Transverse colon (tissue), 4 donors: ENCODE data around the gene KCNK10. TPM values are rescaled to one million over a fixed set of nuclear protein-coding genes. Genes with fewer than 3 reads are reported as not detected.

ENCODE experiments used
- DNase-seq: peaks from one replicate; pipeline ENCODE4 v3.0.0-alpha.2; 2019
- H3K27ac ChIP-seq, 4 donors: fragments of 200-600 bp; sonication (generic); 2 replicates each; pipeline ENCODE4 v1.5.1; 2016 to 2018; ENCODE audit warnings: inconsistent platforms in 4 of 4
- H3K27me3 ChIP-seq: fragments of 200-600 bp; sonication (generic); 2 replicates; pipeline ENCODE4 v1.5.1; 2017; ENCODE audit warnings: inconsistent platforms
- H3K36me3 ChIP-seq, 4 donors: fragments of 200-600 bp; sonication (generic); 2 replicates each; pipeline ENCODE4 v1.5.1; 2017 to 2019; ENCODE audit warnings: inconsistent platforms in 4 of 4
- H3K4me1 ChIP-seq, 4 donors: fragments of 200-600 bp; sonication (generic); 2 replicates each; pipeline ENCODE4 v1.5.1; 2017 to 2020; ENCODE audit warnings: inconsistent platforms in 4 of 4
- H3K4me3 ChIP-seq, 4 donors: fragments of 200-600 bp; sonication (generic); 1 replicate in 1 of 4; 2 replicates in 3 of 4; pipeline versions ENCODE4 v1.5.1 to v1.6.1; 2017 to 2019; ENCODE audit warnings: inconsistent platforms in 4 of 4
- H3K9me3 ChIP-seq, 2 donors: fragments of 200-600 bp; sonication (generic); 2 replicates each; pipeline ENCODE4 v1.5.1; 2017 to 2019; ENCODE audit warnings: inconsistent platforms in 2 of 2
- CTCF ChIP-seq, 5 experiments: fragments of 200-600 bp in 3 of 5; fragments of 450-650 bp in 2 of 5; sonication (generic) in 3 of 5; IDR thresholded peaks; 1 replicate in 2 of 5; 2 replicates in 3 of 5; pipeline ENCODE4 v1.5.1; 2016 to 2017; ENCODE audit warnings: antibody characterized with exemption in 5 of 5, inconsistent platforms in 3 of 5, mild to moderate bottlenecking in 2 of 5, moderate library complexity in 1 of 5
- EP300 ChIP-seq: sonication (generic); formaldehyde crosslinking; IDR thresholded peaks from one replicate; pipeline ENCODE4 v1.6.1; 2017; ENCODE audit warnings: antibody characterized with exemption, low read depth
- POLR2A ChIP-seq: fragments of 450-650 bp; IDR thresholded peaks from one replicate; pipeline ENCODE4 v1.6.1; 2016; ENCODE audit warnings: antibody characterized with exemption, mild to moderate bottlenecking, moderate library complexity
- POLR2AphosphoS5 ChIP-seq, 3 donors: sonication (generic); formaldehyde crosslinking; IDR thresholded peaks; one replicate each; pipeline ENCODE4 v1.6.1; 2016; ENCODE audit warnings: antibody characterized with exemption in 3 of 3
- WGBS, 2 donors: methylation state at CpG; one replicate each; pipeline ENCODE4 v1.1.5; 2018; ENCODE audit warnings: low coverage in 1 of 2; 5-methylcytosine and 5-hydroxymethylcytosine counted together
- in situ Hi-C, 4 donors: fragments of 200-750 bp; cut with MboI; loops; one replicate each; pipeline versions ENCODE4 v1.15.0 to v1.15.1; 2017; ENCODE audit warnings: low sequenced_read_pairs in 3 of 4, low pct_ligation_motif_present in 1 of 4, low pct_unique_long_range_greater_than_20kb in 1 of 4
- intact Hi-C: fragments of 100-400 bp; cut with DNase I; formaldehyde crosslinking; loops from one replicate; pipeline ENCODE4 v1.15.1; 2023; ENCODE audit warnings: low total_unique reads
- total RNA-seq, 4 donors: library from RNA; depleted of rRNA; stranded (reverse); fragments of >200 nt; gene quantifications; one replicate each; pipeline ENCODE4 v1.1.0, GENCODE V29; 2016

Gene KCNK10
- total RNA-seq, 4 donors from 2014 or later, result 2.2 to 7.4 (median 3.2) TPM

GRCh38 chr14:88296351-88296750 is 26.7 kb downstream of the KCNK10 start:
- TF ChIP-seq POLR2AphosphoS5 (IDR thresholded peaks at IDR 0.05), result no peak
- no peak for TF ChIP-seq EP300
- TF ChIP-seq POLR2A, result no peak
- TF ChIP-seq CTCF (IDR thresholded peaks at IDR 0.05), result no peak
- intact Hi-C loops, result no loop called here
- 82 to 89% methylated on average over 4 of the region's 4 CpGs for WGBS, 2 donors

GRCh38 chr14:88289996-88290395 is 33.1 kb downstream of the KCNK10 start:
- Histone ChIP-seq H3K9me3 (no peaks in the 10 kb centered on the region), H3K36me3 (no peaks in the 10 kb centered on the region), H3K27ac (no peak overlapping the region), H3K4me3 (no peak overlapping the region), H3K27me3 (no peaks in the 10 kb centered on the region), H3K4me1 (no peaks in the 10 kb centered on the region)
- intact Hi-C loops (no loop called here), in situ Hi-C loops (no loop called here)
- no peak for TF ChIP-seq CTCF (IDR thresholded peaks at IDR 0.05)
- no peak for TF ChIP-seq POLR2A
- TF ChIP-seq EP300, result no peak
- TF ChIP-seq POLR2AphosphoS5 (IDR thresholded peaks at IDR 0.05), result no peak
- no peak for DNase-seq
- WGBS, 2 donors, result 68 to 95% methylated on average over 3 of the region's 3 CpGs

More at GRCh38 chr14:88296351-88296750, 26.7 kb downstream of the KCNK10 start:
- in situ Hi-C loops, result no loop called here
- Histone ChIP-seq H3K9me3 (no peaks in the 10 kb centered on the region), H3K36me3 (no peaks in the 10 kb centered on the region), H3K4me3 (no peak overlapping the region), H3K4me1 (no peaks in the 10 kb centered on the region), H3K27me3 (no peaks in the 10 kb centered on the region), H3K27ac (no peak overlapping the region)
- DNase-seq, result no peak

DNA sequence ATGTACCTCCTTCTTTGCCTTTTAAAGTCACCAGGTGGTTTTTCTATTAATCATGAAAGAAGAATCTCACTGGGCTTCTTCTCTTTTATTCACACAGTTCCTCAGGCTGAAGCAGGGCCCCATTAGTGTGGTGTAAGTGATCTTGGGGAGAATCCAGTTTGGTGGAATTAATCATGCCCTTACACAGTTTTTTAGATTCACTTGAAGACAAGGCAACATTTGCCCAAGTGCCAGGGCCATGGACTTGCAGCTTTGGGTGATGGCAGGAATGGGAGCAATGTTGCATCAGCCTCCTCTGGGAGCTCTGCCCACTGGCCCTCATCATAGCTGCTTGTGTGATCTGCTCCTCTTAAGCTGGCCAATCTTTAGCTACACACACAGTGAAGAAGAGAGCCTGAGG is 33.8 kb downstream of the KCNK10 start:
- Histone ChIP-seq H3K36me3 (no peaks in the 10 kb centered on the region), H3K27me3 (no peaks in the 10 kb centered on the region), H3K9me3 (no peaks in the 10 kb centered on the region), H3K27ac (no peak overlapping the region), H3K4me1 (no peaks in the 10 kb centered on the region), H3K4me3 (no peak overlapping the region)
- DNase-seq, result no peak
- TF ChIP-seq EP300, result no peak
- TF ChIP-seq POLR2A, result no peak
- TF ChIP-seq POLR2AphosphoS5 (IDR thresholded peaks at IDR 0.05), result no peak
- no peak for TF ChIP-seq CTCF (IDR thresholded peaks at IDR 0.05)
- intact Hi-C loops, result no loop called here
- in situ Hi-C loops, result no loop called here

GRCh38 chr14:88286309-88286708 is 36.8 kb downstream of the KCNK10 start:
- in situ Hi-C loops (no loop called here), intact Hi-C loops (no loop called here)
- no peaks in the 10 kb centered on the region for H3K27me3 ChIP-seq
- TF ChIP-seq CTCF (IDR thresholded peaks at IDR 0.05) (no peak), POLR2AphosphoS5 (IDR thresholded peaks at IDR 0.05) (no peak), POLR2A (no peak), EP300 (no peak)
- WGBS, 2 donors, result 42 to 44% methylated on average over 1 of the region's 1 CpG
- no peaks in the 10 kb centered on the region for H3K9me3 ChIP-seq
- no peaks in the 10 kb centered on the region for H3K36me3 ChIP-seq
- no peak for DNase-seq
- H3K27ac ChIP-seq, result no peak overlapping the region
- H3K4me1 ChIP-seq, result no peaks in the 10 kb centered on the region
- H3K4me3 ChIP-seq, result no peak overlapping the region
